NCI-H2227 (cell line): ENCODE results near the gene SLC39A11.

Source experiments
- DNase-seq: peaks from one replicate; lab custom pipeline; 2025; ENCODE audit not compliant: unreplicated experiment; lab: John Stamatoyannopoulos, UW

The SLC39A11 gene

DNA sequence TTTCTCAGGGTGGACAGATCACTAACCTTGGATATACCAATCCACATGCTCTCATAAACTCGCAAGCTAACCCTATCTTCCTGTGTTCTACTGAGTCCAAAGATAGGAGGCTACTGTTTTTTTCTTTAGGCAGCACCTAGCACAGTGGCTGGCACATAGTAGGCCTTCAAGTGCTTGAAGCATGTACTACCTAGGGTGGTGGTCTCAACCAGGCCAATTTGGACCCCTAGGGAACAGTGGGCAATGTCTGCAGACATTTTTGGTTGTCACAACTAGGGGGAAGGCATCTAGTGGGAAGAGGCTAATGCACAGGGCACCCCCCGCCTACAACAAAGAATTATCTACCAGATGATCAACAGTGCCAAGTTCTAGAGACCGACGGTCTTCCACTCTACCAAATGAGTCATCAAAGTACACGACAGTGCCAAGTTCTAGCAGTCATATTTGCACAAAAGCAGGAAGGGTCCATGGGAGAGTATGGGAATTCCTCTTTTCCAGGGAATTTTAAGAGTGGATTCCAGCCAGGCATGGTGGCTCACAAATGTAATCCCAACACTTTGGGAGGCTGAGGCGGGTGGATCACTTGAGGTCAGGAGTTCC lies 390.3 kb downstream of the SLC39A11 start:
- DNase-seq: no peak

DNA sequence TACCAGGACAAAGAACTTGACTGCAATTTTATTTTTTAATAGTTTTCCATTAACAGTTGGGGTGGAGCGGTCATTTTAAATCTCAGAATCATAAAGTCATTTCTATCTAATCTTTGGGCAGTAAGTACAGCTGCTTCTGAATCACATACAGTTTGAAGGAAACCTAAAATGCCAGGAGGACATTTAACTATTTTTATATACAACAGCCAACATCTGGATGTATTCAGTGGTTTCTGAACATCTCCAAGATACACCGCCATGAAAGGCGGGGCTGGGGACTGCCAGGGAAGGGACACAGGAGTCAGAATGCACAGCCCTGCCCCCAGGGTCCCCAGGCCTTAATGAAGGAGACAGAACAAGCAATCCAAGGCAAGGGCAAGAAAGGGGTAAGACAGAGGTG lies 392.3 kb downstream of the SLC39A11 start:
- no peak for DNase-seq

DNA sequence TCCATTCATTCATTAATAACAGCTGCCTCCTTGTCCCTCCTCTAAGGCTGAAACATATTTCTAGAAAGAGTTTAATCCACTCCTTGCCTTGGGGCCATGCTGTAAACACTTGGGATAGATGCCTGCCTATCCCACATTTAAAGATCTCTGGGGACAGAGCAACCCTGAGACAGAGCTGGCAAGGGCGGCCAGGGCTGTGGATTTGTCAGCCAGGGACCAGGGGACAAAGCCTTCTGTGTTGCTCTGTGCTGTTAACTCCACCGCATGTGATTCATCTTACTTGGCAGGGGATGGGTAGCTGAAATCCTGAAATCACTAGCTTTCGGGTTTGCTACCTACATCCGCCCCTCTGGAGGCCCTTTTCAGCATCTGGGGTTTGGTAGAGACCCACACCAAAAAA lies 392.9 kb downstream of the SLC39A11 start:
- DNase-seq: no peak

DNA sequence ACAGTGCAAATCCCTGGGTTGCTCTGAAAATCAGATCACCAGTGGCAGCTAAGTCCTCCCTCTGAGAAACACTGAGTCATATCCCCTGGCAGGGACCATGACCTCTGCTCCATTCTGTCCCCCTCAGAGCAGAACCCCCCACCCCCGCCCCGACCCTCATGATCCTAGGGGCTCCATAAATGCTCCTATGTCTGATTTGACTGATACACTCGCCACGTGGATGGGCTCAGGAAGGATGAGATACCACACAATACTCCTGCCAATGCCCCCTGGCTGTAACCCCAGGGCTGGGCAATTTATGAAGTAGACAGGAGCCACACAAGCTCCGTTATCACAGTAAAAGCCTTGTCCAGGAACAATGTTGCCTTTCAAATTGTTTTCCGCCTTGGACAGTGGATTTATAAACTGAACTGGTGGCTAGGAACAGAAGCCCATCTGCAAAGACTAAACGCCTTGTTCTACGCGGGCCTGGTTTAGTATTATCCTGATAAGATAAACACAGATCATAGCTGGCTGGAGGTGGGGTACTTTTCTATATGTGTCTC lies 394.8 kb downstream of the SLC39A11 start:
- DNase-seq: no peak

DNA sequence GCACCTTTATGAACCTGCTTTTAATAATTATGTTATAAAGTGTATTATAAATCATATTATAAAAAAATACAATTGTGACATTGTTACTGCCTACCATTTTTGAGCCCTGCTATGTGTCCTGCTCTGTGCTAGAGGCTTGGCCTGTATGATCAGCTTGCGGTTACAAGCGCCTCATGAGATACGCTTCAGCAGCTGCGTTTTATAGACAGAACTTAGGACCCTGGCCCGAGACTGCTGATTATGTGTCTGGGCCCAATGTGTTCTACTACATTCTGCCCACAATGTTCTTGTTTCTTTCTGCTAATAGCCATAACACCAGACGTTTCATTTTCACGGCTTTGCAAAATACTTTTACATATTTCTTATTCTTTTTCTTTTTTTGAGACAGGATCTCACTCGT lies 395.8 kb downstream of the SLC39A11 start:
- DNase-seq: no peak

DNA sequence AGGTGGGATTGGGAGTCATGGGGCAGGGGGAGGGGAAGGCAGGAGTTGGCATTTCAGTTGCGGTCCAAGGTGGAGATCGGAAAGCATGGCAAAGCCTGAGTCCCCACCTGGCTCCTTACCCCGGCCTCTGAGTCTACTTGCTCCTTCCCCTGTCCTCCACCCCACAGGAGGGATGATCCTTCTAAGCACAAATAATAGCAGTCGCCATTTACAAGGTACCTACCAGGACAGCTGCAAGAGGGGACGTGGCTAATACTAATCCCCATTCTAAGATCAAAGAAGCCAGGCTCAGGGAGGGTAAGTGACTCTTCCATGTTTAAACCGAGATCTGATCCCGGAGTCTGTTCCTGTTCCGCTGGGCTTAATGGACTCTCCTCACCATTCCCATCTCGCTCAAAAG lies 396.3 kb downstream of the SLC39A11 start:
- DNase-seq: no peak

DNA sequence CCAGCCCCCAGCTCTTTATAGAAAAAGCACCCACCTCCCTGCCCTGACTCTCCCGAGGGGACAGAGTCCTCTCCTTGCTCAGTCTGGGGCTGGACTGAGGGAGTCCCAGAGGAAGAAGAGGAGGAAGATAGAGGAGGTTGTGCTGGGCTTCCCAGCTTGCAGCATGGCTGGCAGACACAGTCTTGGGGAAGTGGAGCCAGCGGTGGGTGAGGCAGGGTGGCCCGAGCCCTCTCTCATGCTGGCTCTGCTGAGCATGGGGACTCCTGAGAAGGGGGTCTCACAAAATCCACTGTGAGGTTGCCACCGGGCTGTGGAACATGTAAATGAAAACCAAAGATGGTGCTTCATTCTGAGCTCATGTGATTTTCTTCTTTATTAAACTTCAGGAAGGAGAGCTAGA lies 398.5 kb downstream of the SLC39A11 start:
- DNase-seq: no peak

DNA sequence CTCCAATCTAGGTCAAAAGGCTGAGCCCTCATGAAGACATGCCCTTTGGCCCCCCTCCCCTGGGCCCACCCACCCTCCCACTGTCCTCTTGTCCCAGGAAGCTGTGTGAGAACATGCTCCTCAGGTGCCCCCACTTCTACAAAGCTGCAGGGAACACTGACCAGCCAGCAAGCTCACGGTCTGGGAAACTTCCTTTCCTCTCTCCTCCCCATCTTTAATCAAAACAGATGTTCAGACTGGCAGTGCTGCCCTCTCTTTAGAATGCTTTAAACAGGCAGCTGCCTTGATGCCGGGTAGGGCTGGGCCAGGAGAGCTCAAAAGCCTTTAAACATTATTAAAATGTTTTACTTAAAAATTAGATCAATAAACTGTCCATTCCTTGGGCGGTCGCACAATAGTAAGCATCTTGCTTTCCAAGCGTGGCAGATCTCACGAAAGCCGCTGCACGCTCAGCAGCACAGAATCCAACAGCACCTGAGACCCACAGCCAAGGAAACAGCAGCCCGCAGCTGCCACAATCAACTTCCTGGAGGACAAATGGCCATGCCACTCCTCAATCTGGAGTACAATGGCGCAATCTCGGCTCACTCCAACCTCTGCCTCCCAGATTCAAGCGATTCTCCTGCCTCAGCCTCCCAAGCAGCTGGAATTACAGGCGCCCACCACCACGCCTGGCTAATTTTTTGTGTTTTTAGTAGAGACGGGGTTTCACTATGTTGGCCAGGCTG lies 399.2 kb downstream of the SLC39A11 start:
- no peak for DNase-seq

DNA sequence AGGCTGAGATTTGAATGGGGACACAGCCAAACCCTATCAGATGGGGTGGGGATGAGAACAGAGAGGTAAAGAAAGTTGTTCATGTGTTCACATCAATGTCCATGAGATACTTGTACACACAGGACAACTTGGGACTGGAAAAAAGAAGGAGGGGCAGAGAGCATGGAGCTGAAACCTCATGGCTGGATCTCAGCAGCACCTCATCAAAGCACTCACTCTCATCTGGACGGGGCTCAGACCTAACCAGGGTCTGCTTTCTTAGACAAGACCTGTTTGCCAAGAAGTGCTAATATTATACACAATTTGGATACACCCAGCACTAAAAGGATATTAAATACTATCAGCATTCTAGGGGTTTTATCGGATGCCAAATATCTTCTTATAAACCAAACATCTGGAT lies 399.8 kb downstream of the SLC39A11 start:
- no peak for DNase-seq

DNA sequence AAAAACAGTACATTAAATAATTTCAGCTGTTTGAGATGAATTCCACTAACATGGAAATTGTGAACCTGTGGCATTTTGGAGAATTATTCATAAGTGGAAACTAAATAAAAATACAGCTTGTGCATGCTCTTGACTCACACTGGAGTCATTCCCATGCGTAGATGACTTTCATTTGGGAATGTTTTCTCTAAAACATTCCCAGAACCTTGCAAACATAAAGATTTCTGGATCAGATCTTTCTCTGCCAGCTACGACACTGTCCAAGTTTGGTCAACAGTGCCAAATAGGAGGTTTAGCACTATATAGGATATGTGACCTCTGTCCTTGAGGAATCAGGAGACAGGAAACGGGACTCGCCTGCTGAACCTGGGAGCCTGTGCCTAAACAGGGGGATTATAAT lies 400.9 kb downstream of the SLC39A11 start:
- no peak for DNase-seq

DNA sequence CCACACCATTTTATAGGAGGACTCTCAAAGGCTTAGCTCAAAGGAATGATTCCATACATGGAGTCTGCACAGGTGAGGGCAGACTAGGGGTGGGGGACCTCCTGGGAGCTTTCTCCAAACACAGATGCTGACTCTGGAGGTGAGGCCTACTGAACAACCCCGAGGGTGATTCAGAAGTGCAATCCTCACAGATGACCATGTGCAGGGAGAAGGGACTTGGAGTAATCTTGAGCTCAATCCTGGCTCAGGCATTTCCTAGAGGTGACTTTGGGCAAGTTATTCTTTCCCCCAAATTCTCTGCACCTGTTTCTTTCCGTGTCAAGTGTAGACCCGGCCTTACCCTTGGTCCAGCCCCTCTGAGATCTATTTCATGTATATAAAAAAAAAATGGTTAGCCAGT lies 401.5 kb downstream of the SLC39A11 start:
- DNase-seq: no peak

DNA sequence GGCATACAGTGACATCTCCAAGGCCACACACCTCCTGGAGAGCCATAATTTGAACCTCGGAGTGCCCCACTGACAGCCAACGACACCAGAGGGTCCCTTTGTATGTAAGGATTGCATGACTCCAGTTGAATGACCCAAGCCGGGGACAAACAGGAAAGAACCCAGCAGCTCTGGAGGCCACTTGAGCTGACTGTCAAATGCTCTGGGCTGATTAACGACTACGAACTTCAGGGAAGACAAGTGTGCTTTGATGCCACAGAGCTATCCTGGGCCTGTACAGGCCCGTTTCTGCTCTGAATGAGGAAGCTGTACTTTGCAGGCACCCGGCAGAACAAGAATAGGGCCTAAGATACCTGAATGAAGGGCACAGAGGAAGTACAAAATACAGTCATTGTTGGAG lies 404.6 kb downstream of the SLC39A11 start:
- no peak for DNase-seq

DNA sequence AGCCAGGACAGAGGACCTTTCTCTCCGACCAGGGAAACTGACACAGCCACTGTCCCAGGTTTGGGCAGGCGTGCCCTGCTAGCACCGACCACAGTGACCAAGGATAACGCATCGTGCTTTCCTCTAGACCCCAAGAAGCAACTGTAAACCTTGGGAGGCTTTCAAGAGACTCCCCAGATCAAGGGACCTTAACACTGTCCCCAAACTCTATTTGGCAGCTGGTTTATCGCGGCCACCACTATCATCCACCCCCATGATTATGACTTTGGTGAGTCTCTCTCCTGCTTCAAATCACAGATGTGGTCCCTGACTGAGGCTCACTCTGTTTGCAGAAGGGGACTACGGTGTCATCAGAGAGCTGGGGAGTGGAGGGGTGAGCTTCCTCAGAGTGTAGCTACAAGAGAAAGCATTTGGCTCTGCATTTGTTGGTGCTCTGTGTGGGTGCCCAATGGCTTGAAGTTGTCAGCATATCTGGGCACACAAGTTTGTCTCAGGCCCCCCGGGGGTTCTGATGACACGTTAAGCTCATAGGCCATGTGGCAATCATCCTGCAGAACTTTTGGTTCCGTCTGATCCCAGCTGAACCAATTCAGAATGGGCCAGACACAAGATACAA lies 408.0 kb downstream of the SLC39A11 start:
- DNase-seq: no peak

DNA sequence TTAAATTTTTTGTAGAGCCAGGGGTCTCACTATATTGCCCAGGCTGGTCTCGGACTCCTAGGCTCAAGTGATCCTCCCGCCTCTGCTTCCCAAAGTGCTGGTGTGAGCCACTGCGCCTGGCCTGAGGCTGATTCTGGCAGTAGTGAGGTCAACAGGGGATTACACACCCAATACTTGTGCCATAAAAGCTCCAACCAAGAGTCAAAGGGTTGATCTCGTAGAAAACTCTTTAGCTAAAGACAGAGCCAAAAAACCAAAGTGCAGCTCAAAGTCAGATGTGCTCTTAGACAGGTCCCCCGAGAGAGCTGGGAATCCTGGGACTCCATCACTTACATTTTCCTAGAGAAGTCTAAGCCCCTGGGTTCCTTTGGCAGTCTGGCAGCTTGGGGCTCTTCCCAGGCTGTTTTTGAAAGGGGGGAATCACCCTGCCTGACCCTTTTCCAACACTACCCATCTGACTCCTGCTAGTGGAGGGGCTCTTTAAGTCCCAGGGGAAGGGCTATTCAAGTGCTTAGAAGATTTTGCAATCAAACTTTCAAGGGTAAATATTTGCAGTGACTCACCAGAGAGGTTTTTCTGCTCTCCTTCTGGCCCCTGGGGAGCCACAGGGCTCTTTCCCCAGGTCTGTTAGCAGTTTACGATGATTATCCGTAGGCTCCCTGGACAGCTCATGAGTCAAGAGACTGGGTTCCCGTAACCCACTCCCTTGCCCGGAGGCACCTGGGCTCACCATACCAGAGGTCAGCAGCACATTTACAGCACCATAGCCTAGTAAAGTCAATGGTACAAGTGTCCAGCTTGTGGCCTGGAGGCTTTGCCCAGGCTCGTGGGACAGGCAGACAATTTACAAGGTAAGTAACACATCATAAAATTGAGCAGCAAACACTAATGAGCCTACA lies 408.7 kb downstream of the SLC39A11 start:
- no peak for DNase-seq

DNA sequence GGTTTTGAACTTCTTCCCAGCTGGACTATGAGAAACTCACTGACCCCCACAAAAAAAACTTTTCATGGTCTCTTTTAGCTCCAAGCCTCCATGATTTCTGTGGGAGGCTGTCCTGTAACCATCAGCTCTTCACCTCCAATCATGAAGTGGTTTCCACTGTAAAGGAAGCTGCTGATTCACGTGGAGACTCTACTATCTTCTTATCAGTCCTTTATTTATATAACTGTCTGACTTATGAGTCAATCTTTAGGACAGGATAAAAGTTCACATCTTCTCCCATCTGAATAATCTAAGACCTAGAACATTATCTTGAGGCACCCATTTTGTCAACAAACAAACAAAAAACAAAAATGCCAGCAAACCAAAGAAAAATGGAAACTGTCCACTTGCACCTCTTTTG lies 409.9 kb downstream of the SLC39A11 start:
- no peak for DNase-seq

DNA sequence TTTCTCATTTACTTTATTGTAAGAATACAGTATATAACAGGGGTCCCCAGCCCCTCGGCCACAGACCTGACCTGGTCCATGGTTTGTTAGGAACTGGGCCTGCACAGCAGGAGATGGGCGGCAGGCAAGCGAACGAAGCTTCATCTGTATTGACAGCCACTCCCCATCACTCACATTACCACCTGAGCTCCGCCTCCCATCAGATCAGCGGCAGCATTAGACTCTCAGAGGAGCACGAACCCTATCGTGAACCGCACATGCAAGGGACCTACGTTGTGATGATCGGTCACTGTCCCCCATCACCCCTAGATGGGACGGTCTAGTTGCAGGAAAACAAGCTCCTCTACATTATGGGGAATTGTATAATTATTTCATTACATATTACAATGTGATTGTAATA lies 410.6 kb downstream of the SLC39A11 start:
- no peak for DNase-seq

DNA sequence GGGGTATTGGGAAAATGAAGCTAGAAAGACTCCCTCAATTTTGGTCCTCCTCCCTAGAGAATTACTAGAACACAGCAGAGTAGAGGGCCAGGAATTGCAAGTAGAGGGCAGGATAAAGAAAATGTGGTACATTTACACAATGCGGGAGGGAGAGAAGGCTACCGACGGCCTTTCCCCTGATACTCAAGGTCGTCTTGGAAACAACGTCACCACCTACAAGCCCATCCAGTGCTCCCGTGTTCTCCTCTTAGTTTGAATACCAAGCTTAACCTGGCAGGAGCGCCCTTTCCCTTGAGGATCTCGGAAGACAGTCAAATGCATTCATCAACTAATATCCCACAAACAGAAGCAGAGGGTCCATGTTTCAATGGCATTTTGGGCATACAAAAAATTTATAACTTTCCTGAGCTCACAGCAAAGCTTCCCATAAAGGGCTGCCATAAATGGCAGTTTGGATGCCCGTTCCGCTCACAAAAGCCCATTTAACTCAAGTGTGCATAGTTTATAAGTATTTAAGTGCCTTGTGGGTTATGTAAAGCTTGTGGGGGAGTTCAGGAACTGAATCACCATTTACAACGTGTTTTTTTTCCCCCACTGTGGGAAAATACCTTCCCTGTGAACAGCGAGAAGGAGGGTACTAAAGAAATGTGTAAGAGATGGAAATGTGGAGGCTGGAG lies 414.6 kb downstream of the SLC39A11 start:
- no peak for DNase-seq

DNA sequence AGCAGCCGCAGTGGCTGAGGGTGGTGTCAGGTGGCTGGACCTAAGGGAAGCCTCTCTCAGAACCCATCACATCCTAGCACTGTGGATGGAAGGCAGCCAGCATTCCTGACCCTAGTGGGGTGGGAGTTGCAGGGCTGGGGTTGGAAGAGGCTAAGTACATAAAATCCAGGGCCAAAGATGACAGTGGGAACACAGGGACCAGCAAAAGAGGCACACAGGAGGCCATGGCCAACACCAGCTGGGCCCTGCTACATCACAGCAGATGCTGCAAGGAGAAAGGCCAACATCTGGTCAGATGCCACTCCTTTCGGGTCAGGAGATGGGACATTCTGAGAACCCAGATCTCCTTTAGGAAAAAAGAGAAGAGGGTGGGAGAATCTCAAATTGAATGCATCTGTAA lies 415.4 kb downstream of the SLC39A11 start:
- DNase-seq: no peak

DNA sequence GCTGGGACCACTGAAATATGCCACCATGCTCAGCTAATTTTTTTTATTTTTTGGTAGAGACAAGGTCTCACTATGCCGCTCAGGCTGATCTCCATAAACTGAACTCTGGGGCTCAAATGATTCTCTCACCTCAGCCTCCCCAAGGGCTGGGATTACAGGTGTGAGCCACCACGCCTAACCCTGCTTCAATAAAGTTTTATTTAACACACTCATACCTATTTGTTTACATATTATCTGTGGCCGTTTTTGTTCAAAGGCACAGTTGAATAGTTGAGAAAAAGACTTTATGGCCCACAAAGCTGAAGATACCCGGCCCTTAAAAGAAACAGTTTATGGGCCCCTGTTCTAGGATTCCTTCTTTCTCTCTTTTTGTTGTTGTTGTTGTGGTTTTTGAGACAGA lies 419.8 kb downstream of the SLC39A11 start:
- no peak for DNase-seq

DNA sequence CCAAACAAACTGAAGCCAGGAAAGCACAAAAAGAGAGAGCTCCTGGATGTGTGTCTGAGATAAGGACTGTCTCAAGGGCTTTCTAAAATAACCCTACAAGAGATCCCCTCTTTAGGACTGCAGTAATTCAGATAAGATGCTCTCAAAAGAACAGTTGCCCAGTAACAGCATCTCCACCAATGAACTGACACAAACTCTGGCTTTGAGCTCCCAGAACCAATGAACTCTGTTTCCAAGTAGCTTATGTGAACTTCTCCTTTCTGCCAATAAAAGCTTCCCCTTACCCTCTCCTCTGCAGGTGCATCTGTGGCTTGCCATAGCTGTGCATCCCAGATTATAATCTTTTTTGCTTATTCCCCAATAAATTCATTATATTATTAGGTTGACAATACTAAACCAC lies 421.5 kb downstream of the SLC39A11 start:
- DNase-seq: no peak
